ENCODE data around the gene SLC3A2.

The SLC3A2 gene

GRCh38 chr11:62863687-62864335, 16.9 kb upstream of the SLC3A2 start:
- H3K36me3 Mint-ChIP-seq (ENCODE audit: low read depth) = peaks cover 47% of the 10 kb centered on the region
- no peak overlapping the region for H3K27ac Mint-ChIP-seq
- H3K9me3 Mint-ChIP-seq = no peaks in the 10 kb centered on the region
- H3K4me1 Mint-ChIP-seq = peaks cover 55% of the 10 kb centered on the region
- H3K27me3 Mint-ChIP-seq (ENCODE audit: low read depth, poor library complexity) = no peaks in the 10 kb centered on the region
- DNase-seq = no peak
- TF ChIP-seq CTCF (IDR thresholded peaks at IDR 0.05) = no peak
- H3K4me3 Mint-ChIP-seq = no peak overlapping the region

- no peaks in the 10 kb centered on the region for H3K9me3 Mint-ChIP-seq
- DNase-seq = no peak
- TF ChIP-seq CTCF (IDR thresholded peaks at IDR 0.05) = no peak
- peak overlapping the region; percentile 37 for H3K27ac Mint-ChIP-seq
- H3K4me3 Mint-ChIP-seq = no peak overlapping the region
- peaks cover 47% of the 10 kb centered on the region for H3K36me3 Mint-ChIP-seq (ENCODE audit: low read depth)
- H3K4me1 Mint-ChIP-seq = peaks cover 37% of the 10 kb centered on the region
- no peaks in the 10 kb centered on the region for H3K27me3 Mint-ChIP-seq (ENCODE audit: low read depth, poor library complexity)
Observed at GRCh38 chr11:62865635-62866034, 15.1 kb upstream of the SLC3A2 start.

- Mint-ChIP-seq H3K36me3 (ENCODE audit: low read depth) (peaks cover 46% of the 10 kb centered on the region), H3K4me1 (peaks cover 13% of the 10 kb centered on the region), H3K27ac (peak overlapping the region; percentile 92), H3K4me3 (no peak overlapping the region), H3K9me3 (no peaks in the 10 kb centered on the region), H3K27me3 (ENCODE audit: low read depth, poor library complexity) (no peaks in the 10 kb centered on the region)
- no peak for DNase-seq
- TF ChIP-seq CTCF (IDR thresholded peaks at IDR 0.05) = no peak
Observed at GRCh38 chr11:62874851-62875250, 5.8 kb upstream of the SLC3A2 start.

GRCh38 chr11:62875698-62876478, 4.8 kb upstream of the SLC3A2 start:
- Mint-ChIP-seq H3K36me3 (ENCODE audit: low read depth) (peaks cover 42% of the 10 kb centered on the region), H3K27me3 (ENCODE audit: low read depth, poor library complexity) (no peaks in the 10 kb centered on the region), H3K9me3 (no peaks in the 10 kb centered on the region), H3K4me1 (peaks cover 24% of the 10 kb centered on the region), H3K4me3 (no peak overlapping the region), H3K27ac (peak overlapping the region; percentile 72)
- TF ChIP-seq CTCF (IDR thresholded peaks at IDR 0.05) = no peak
- no peak for DNase-seq

- Mint-ChIP-seq H3K4me1 (peaks cover 26% of the 10 kb centered on the region), H3K9me3 (no peaks in the 10 kb centered on the region), H3K27ac (no peak overlapping the region), H3K4me3 (no peak overlapping the region), H3K36me3 (ENCODE audit: low read depth) (peaks cover 39% of the 10 kb centered on the region), H3K27me3 (ENCODE audit: low read depth, poor library complexity) (no peaks in the 10 kb centered on the region)
- no peak for TF ChIP-seq CTCF (IDR thresholded peaks at IDR 0.05)
- no peak for DNase-seq
Observed at GRCh38 chr11:62876712-62877111, 4.0 kb upstream of the SLC3A2 start.
